K562 (cell line): Measurements from ENCODE around the gene NEURL2. TPM values are rescaled to one million over a fixed set of nuclear protein-coding genes. Genes with fewer than 3 reads are reported as not detected.

Source experiments
- ARID2 ChIP-seq: fragments of 450-650 bp; IDR thresholded peaks from 2 replicates; pipeline ENCODE4 v1.6.1; 2017; ENCODE audit warnings: antibody characterized with exemption, mild to moderate bottlenecking
- C11orf30 ChIP-seq: fragments of 450-650 bp; IDR thresholded peaks from 2 replicates; pipeline ENCODE4 v1.6.1; 2016; ENCODE audit warnings: low read depth, mild to moderate bottlenecking
- CBX2 ChIP-seq: fragments of 200-600 bp; sonication (generic); IDR thresholded peaks from one replicate; pipeline ENCODE4 v1.6.1; 2012; ENCODE audit warnings: mild to moderate bottlenecking, low read length, inconsistent platforms; ENCODE audit not compliant: insufficient read depth, poor library complexity, severe bottlenecking
- CBX3 ChIP-seq, 2 experiments: IDR thresholded peaks; 1 replicate in 1 of 2; 2 replicates in 1 of 2; pipeline ENCODE4 v1.6.1; 2012; ENCODE audit warnings: inconsistent platforms in 2 of 2, low read length in 2 of 2, borderline replicate concordance in 1 of 2, control low read depth in 1 of 2
- CREB3L1 ChIP-seq: fragments of 450-650 bp; IDR thresholded peaks from 2 replicates; pipeline ENCODE4 v1.6.1; 2014; ENCODE audit warnings: low read depth, mild to moderate bottlenecking, moderate library complexity, borderline replicate concordance
- CXXC5 ChIP-seq: fragments of 250-450 bp; sonication (Bioruptor Pico); IDR thresholded peaks from 2 replicates; pipeline ENCODE4 v1.8.0; 2022; ENCODE audit warnings: inconsistent platforms, mild to moderate bottlenecking, moderate library complexity
- E2F1 ChIP-seq: sonication (generic); formaldehyde crosslinking; IDR thresholded peaks from 2 replicates; pipeline ENCODE4 v1.8.1; 2023; ENCODE audit warnings: mild to moderate bottlenecking, missing genetic modification reagents, moderate library complexity
- ETV5 ChIP-seq: sonication (generic); formaldehyde crosslinking; IDR thresholded peaks from 2 replicates; pipeline ENCODE4 v1.4.0; 2020; ENCODE audit warnings: low read depth, mild to moderate bottlenecking, missing genetic modification reagents
- GTF2E2 ChIP-seq: fragments of 200-800 bp; sonication (Bioruptor generic); IDR thresholded peaks from 2 replicates; pipeline ENCODE4 v1.6.1; 2016; ENCODE audit warnings: missing genetic modification characterization, missing compliant biosample characterization
- JUN ChIP-seq, 2 experiments: sonication (generic) in 1 of 2; formaldehyde crosslinking in 1 of 2; IDR thresholded peaks; 2 replicates each; pipeline versions ENCODE4 v1.6.1 to v1.8.0; 2012 to 2022; ENCODE audit warnings: borderline replicate concordance in 2 of 2, mild to moderate bottlenecking in 2 of 2, improper control_type of control experiment in 1 of 2, low read depth in 1 of 2, low read length in 1 of 2, missing genetic modification reagents in 1 of 2
- KLF16 ChIP-seq: IDR thresholded peaks from 2 replicates; pipeline ENCODE4 v1.6.1; 2016; ENCODE audit warnings: antibody characterized with exemption
- RBBP5 ChIP-seq: fragments of 200-600 bp; sonication (generic); IDR thresholded peaks from 2 replicates; pipeline ENCODE4 v1.6.1; 2012; ENCODE audit warnings: borderline replicate concordance, mild to moderate bottlenecking, low read length, control low read depth, inconsistent platforms; ENCODE audit not compliant: insufficient read depth, poor library complexity, severe bottlenecking
- SIN3A ChIP-seq, 2 experiments: fragments of 150-350 bp in 1 of 2; IDR thresholded peaks; 2 replicates each; pipeline ENCODE4 v1.6.1; 2011 to 2016; ENCODE audit warnings: borderline replicate concordance in 2 of 2, low read depth in 2 of 2, low read length in 2 of 2, mild to moderate bottlenecking in 2 of 2, moderate library complexity in 2 of 2; ENCODE audit not compliant: control insufficient read depth in 1 of 2
- ZBTB17 ChIP-seq: fragments of 450-650 bp; formaldehyde crosslinking; IDR thresholded peaks from 2 replicates; pipeline ENCODE4 v1.4.0; 2020; ENCODE audit warnings: mild to moderate bottlenecking
- ZFP1 ChIP-seq: fragments of 450-650 bp; formaldehyde crosslinking; IDR thresholded peaks from 2 replicates; pipeline ENCODE4 v1.4.0; 2020; ENCODE audit warnings: mild to moderate bottlenecking, mixed read lengths
- ZNF592 ChIP-seq: fragments of 450-650 bp; IDR thresholded peaks from 2 replicates; pipeline ENCODE4 v1.6.1; 2017; ENCODE audit warnings: antibody characterized with exemption, mild to moderate bottlenecking
- ZZZ3 ChIP-seq: fragments of 450-650 bp; IDR thresholded peaks from 2 replicates; pipeline ENCODE4 v1.6.1; 2016; ENCODE audit warnings: antibody characterized with exemption, mild to moderate bottlenecking, moderate library complexity
- polyA plus RNA-seq, 8 experiments: library from polyadenylated mRNA; depleted of rRNA in 4 of 8; stranded (reverse) in 5 of 8; unstranded in 3 of 8; fragments of >200 nt; fragmentation: Nextera tagmentation in 2 of 8; fragmentation: Illumina TruSeq in 1 of 8; extraction: Ambion mirVana in 2 of 8; extraction: Trizol in 1 of 8; gene quantifications; 2 replicates each; pipeline versions ENCODE4 v1.2.1 to v1.2.3, GENCODE V29; 2011 to 2014; ENCODE audit warnings: inconsistent platforms in 1 of 8, missing spikeins in 1 of 8
- total RNA-seq, 7 experiments: library from RNA; depleted of rRNA in 6 of 7; stranded (reverse); fragments of >200 nt in 6 of 7; fragmentation: Illumina TruSeq in 2 of 7; extraction: Trizol in 2 of 7; gene quantifications; 2 replicates each; pipeline versions ENCODE4 v1.2.1 to v1.2.3, GENCODE V29; 2011 to 2021; ENCODE audit warnings: low replicate concordance in 1 of 7

Gene NEURL2
- total and polyA plus RNA-seq, 9 of the 15 experiments (the other 6 are each of a cell fraction or from before 2014, with no cell fraction given): 0.22 to 1.9 (median 0.50) TPM; not detected in 1

DNA sequence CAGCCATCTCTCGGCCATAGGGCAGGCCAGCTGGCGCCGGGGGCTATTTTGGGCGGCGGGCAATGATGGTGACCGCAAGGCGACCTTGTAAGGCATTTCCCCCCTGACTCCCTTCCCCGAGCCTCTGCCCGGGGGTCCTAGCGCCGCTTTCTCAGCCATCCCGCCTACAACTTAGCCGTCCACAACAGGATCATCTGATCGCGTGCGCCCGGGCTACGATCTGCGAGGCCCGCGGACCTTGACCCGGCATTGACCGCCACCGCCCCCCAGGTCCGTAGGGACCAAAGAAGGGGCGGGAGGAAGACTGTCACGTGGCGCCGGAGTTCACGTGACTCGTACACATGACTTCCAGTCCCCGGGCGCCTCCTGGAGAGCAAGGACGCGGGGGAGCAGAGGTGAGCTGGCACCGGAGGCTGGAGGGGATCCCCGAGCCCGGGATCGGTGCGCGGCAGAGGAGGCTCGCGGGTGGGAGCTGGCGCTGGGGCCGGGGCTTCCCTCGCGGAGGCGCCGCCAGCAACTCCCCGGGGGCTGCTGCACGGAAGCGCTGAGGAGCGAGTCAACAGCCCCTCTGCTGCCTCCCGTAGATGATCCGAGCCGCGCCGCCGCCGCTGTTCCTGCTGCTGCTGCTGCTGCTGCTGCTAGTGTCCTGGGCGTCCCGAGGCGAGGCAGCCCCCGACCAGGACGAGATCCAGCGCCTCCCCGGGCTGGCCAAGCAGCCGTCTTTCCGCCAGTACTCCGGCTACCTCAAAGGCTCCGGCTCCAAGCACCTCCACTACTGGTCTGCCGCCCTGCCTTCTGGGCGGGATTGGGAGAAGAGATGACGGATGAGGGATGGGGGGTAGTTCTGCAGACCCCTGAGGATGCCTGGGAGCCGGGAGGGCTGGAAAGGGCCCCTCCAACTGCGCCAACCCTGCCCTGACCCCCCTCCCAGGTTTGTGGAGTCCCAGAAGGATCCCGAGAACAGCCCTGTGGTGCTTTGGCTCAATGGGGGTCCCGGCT is at the start of gene NEURL2, which contains the start of gene CTSA (continued):
- TF ChIP-seq ZNF592: peak; percentile 75
- TF ChIP-seq CBX3 (IDR thresholded peaks at IDR 0.05; ENCODE audit: borderline replicate concordance in 1 of 2, low read length in 2 of 2): peak in 1 of 2 experiments; percentile 16; a peak in 1 of 3 replicates
- peak; percentile 76 for TF ChIP-seq CXXC5 (CRISPR knock-in tag)
- peak; percentile 54 for TF ChIP-seq RBBP5
- peak; percentile 63 for TF ChIP-seq ZBTB17 (CRISPR knock-in tag)
- peak; percentile 48; the same call in 1 of the 2 replicates for TF ChIP-seq ETV5 (CRISPR knock-in tag)
- TF ChIP-seq SIN3A (IDR thresholded peaks at IDR 0.05; ENCODE audit: borderline replicate concordance in 2 of 2, control insufficient read depth in 1 of 2, low read depth in 2 of 2, low read length in 2 of 2): peak; percentile 98 to 100
- TF ChIP-seq CBX2: no peak
- TF ChIP-seq E2F1 (CRISPR knock-in tag): peak; percentile 32; the same call in 1 of the 2 replicates
- TF ChIP-seq C11orf30: peak; percentile 100
- TF ChIP-seq JUN (IDR thresholded peaks at IDR 0.05; ENCODE audit: borderline replicate concordance, low read depth, low read length): 0 out of 2 replicates have a peak, but pooled peaks have one; percentile 38
- TF ChIP-seq JUN (CRISPR knock-in tag; IDR thresholded peaks at IDR 0.05; ENCODE audit: borderline replicate concordance): peak; percentile 57; the same call in 1 of the 2 replicates
- peak; percentile 46; the same call in 1 of the 2 replicates for TF ChIP-seq KLF16
- TF ChIP-seq ZFP1 (CRISPR knock-in tag): no peak
- TF ChIP-seq ZZZ3: peak; percentile 49; the same call in 1 of the 2 replicates
- TF ChIP-seq ARID2: peak; percentile 62; the same call in 1 of the 2 replicates
- peak; percentile 87 for TF ChIP-seq CREB3L1
- TF ChIP-seq GTF2E2 (tag): peak; percentile 65; the same call in 1 of the 2 replicates
